Activated naive CD8-positive, alpha-beta T cell treated with anti-CD3 and anti-CD28 coated beads, Interleukin-2, amount 50 U/mL, for 24 hours (primary cell): Measurements from ENCODE around the gene TRMT1.
"Not testable (repeated sequence)": the region's sequence is repeated elsewhere in the genome, so short reads cannot be mapped to it uniquely, and the experiment has no call there.

Experiments used
- ATAC-seq: fragments of 150-1000 bp; cut with Tn5 transposase; one replicate; pipeline ENCODE4 v1.10.0; 2021
- DNase-seq: peaks from one replicate; pipeline ENCODE4 v3.0.0; 2021
- H3K27ac Mint-ChIP-seq: one replicate; pipeline ENCODE4 v1.8.0; 2021; ENCODE audit warnings: mild to moderate bottlenecking, mixed read lengths
- H3K27me3 Mint-ChIP-seq: one replicate; pipeline ENCODE4 v1.8.0; 2021; ENCODE audit warnings: mixed read lengths
- H3K36me3 Mint-ChIP-seq: one replicate; pipeline ENCODE4 v1.8.0; 2021; ENCODE audit warnings: low read depth, mixed read lengths
- H3K4me1 Mint-ChIP-seq: one replicate; pipeline ENCODE4 v1.8.0; 2021; ENCODE audit warnings: mixed read lengths
- H3K4me3 Mint-ChIP-seq: one replicate; pipeline ENCODE4 v1.8.0; 2021; ENCODE audit warnings: mild to moderate bottlenecking, moderate library complexity, mixed read lengths
- H3K9me3 Mint-ChIP-seq: one replicate; pipeline ENCODE4 v1.8.0; 2021; ENCODE audit warnings: mixed read lengths

The TRMT1 gene

GRCh38 chr19:13153569-13154240 is 37.2 kb upstream of the TRMT1 start:
- H3K27me3 Mint-ChIP-seq, result peaks cover 3% of the 10 kb centered on the region
- peak overlapping the region; percentile 98 for H3K27ac Mint-ChIP-seq
- H3K9me3 Mint-ChIP-seq, result no peaks in the 10 kb centered on the region
- peaks cover 55% of the 10 kb centered on the region for H3K4me1 Mint-ChIP-seq
- peak; percentile 44 for DNase-seq
- H3K4me3 Mint-ChIP-seq, result peak overlapping the region; percentile 94
- peaks cover 22% of the 10 kb centered on the region for H3K36me3 Mint-ChIP-seq
- ATAC-seq, result no peak

- DNase-seq (peak; percentile 99), ATAC-seq (peak; percentile 12)
- Mint-ChIP-seq H3K4me1 (peaks cover 53% of the 10 kb centered on the region), H3K27ac (peak overlapping the region; percentile 98), H3K9me3 (no peaks in the 10 kb centered on the region), H3K36me3 (peaks cover 24% of the 10 kb centered on the region), H3K4me3 (peak overlapping the region; percentile 94), H3K27me3 (peaks cover 3% of the 10 kb centered on the region)
Measured at GRCh38 chr19:13152974-13153568, 36.5 kb upstream of the TRMT1 start.

GRCh38 chr19:13152356-13152973 is 35.9 kb upstream of the TRMT1 start:
- DNase-seq (no peak), ATAC-seq (peak; percentile 8)
- peak overlapping the region; percentile 94 for H3K4me3 Mint-ChIP-seq
- H3K9me3 Mint-ChIP-seq, result no peaks in the 10 kb centered on the region
- H3K27me3 Mint-ChIP-seq, result peaks cover 3% of the 10 kb centered on the region
- H3K27ac Mint-ChIP-seq, result peak overlapping the region; percentile 98
- peaks cover 48% of the 10 kb centered on the region for H3K4me1 Mint-ChIP-seq
- peaks cover 24% of the 10 kb centered on the region for H3K36me3 Mint-ChIP-seq

GRCh38 chr19:13151605-13152355 is 35.2 kb upstream of the TRMT1 start:
- Mint-ChIP-seq H3K4me1 (peaks cover 47% of the 10 kb centered on the region), H3K27me3 (peaks cover 3% of the 10 kb centered on the region), H3K9me3 (no peaks in the 10 kb centered on the region), H3K27ac (peak overlapping the region; percentile 98), H3K36me3 (peaks cover 27% of the 10 kb centered on the region), H3K4me3 (peak overlapping the region; percentile 94)
- DNase-seq, result peak; percentile 96
- ATAC-seq, result peak; percentile 56

- Mint-ChIP-seq H3K4me1 (peaks cover 40% of the 10 kb centered on the region), H3K27me3 (peaks cover 3% of the 10 kb centered on the region), H3K27ac (peak overlapping the region; percentile 91), H3K4me3 (peak overlapping the region; percentile 94), H3K36me3 (peaks cover 27% of the 10 kb centered on the region), H3K9me3 (no peaks in the 10 kb centered on the region)
- ATAC-seq, result peak; percentile 3
- DNase-seq, result peak; percentile 45
Measured at GRCh38 chr19:13150931-13151604, 34.5 kb upstream of the TRMT1 start.

- peak; percentile 39 for ATAC-seq
- H3K27me3 Mint-ChIP-seq, result peaks cover 3% of the 10 kb centered on the region
- peaks cover 36% of the 10 kb centered on the region for H3K4me1 Mint-ChIP-seq
- no peaks in the 10 kb centered on the region for H3K9me3 Mint-ChIP-seq
- H3K27ac Mint-ChIP-seq, result peak within 1 kb of the TSS; percentile 91
- peak; percentile 94 for DNase-seq
- H3K36me3 Mint-ChIP-seq, result peaks cover 27% of the 10 kb centered on the region
- H3K4me3 Mint-ChIP-seq, result peak within 1 kb of the TSS; percentile 94
Measured at GRCh38 chr19:13150187-13150930, 33.8 kb upstream of the TRMT1 start, which contains the start of the genes IER2 and STX10. TSS of gene IER2 (plus strand) at chr19:13150411. CDS start at chr19:13153187, 2,776 bp downstream. TSS of gene STX10 (minus strand) at chr19:13150375. CDS start at chr19:13150173, 202 bp downstream.

GRCh38 chr19:13149628-13150186 is 33.2 kb upstream of the TRMT1 start:
- ATAC-seq, result peak; percentile 1
- Mint-ChIP-seq H3K4me1 (peaks cover 30% of the 10 kb centered on the region), H3K27ac (peak overlapping the region; percentile 91)

GRCh38 chr19:13149173-13149627 is 32.7 kb upstream of the TRMT1 start:
- not testable (repeated sequence) for H3K9me3 Mint-ChIP-seq, DNase-seq, ATAC-seq, H3K27me3 Mint-ChIP-seq
- Mint-ChIP-seq H3K36me3 (peaks cover 17% of the 10 kb centered on the region), H3K4me1 (peaks cover 25% of the 10 kb centered on the region), H3K4me3 (peak overlapping the region; percentile 94), H3K27ac (peak overlapping the region; percentile 75)

More at GRCh38 chr19:13149628-13150186, 33.2 kb upstream of the TRMT1 start:
- Mint-ChIP-seq H3K4me3 (peak overlapping the region; percentile 94), H3K27me3 (peaks cover 3% of the 10 kb centered on the region), H3K9me3 (no peaks in the 10 kb centered on the region), H3K36me3 (peaks cover 22% of the 10 kb centered on the region)
- DNase-seq, result peak; percentile 50

- Mint-ChIP-seq H3K4me3 (no peak overlapping the region), H3K27ac (no peak overlapping the region), H3K27me3 (no peaks in the 10 kb centered on the region), H3K9me3 (no peaks in the 10 kb centered on the region), H3K36me3 (peaks cover 6% of the 10 kb centered on the region), H3K4me1 (peaks cover 19% of the 10 kb centered on the region)
- no peak for DNase-seq
- ATAC-seq, result no peak
Measured at GRCh38 chr19:13146763-13147563, 30.4 kb upstream of the TRMT1 start.

GRCh38 chr19:13139633-13140311 is 23.2 kb upstream of the TRMT1 start:
- DNase-seq, result no peak
- H3K4me1 Mint-ChIP-seq, result peaks cover 4% of the 10 kb centered on the region
- H3K27ac Mint-ChIP-seq, result peak overlapping the region; percentile 60
- no peak for ATAC-seq
- no peaks in the 10 kb centered on the region for H3K9me3 Mint-ChIP-seq
- no peak overlapping the region for H3K4me3 Mint-ChIP-seq
- H3K27me3 Mint-ChIP-seq, result no peaks in the 10 kb centered on the region
- peaks cover 24% of the 10 kb centered on the region for H3K36me3 Mint-ChIP-seq

- DNase-seq (no peak), ATAC-seq (no peak)
- Mint-ChIP-seq H3K4me1 (peaks cover 12% of the 10 kb centered on the region), H3K27me3 (no peaks in the 10 kb centered on the region), H3K4me3 (no peak overlapping the region), H3K36me3 (peaks cover 29% of the 10 kb centered on the region), H3K27ac (no peak overlapping the region), H3K9me3 (no peaks in the 10 kb centered on the region)
Measured at GRCh38 chr19:13138916-13139198, 22.3 kb upstream of the TRMT1 start.

- ATAC-seq (no peak), DNase-seq (no peak)
- no peaks in the 10 kb centered on the region for H3K9me3 Mint-ChIP-seq
- peaks cover 34% of the 10 kb centered on the region for H3K36me3 Mint-ChIP-seq
- peaks cover 18% of the 10 kb centered on the region for H3K4me1 Mint-ChIP-seq
- no peaks in the 10 kb centered on the region for H3K27me3 Mint-ChIP-seq
- H3K27ac Mint-ChIP-seq, result no peak overlapping the region
- no peak overlapping the region for H3K4me3 Mint-ChIP-seq
Measured at GRCh38 chr19:13138171-13138915, 21.8 kb upstream of the TRMT1 start.
